Stimulated activated CD4-positive, alpha-beta T cell treated with anti-CD3 and anti-CD28 coated beads, Interleukin-12 subunit alpha, Interleukin-12 subunit beta, amount 100 ng/mL, for 4 hours (primary cell): Measurements from ENCODE around the gene LRRC4B.
"Not testable (repeated sequence)": the region's sequence is repeated elsewhere in the genome, so short reads cannot be mapped to it uniquely, and the experiment has no call there.

Experiments
- DNase-seq: peaks from one replicate; pipeline ENCODE4 v3.0.0-alpha.2; 2020

Gene LRRC4B, protein sequence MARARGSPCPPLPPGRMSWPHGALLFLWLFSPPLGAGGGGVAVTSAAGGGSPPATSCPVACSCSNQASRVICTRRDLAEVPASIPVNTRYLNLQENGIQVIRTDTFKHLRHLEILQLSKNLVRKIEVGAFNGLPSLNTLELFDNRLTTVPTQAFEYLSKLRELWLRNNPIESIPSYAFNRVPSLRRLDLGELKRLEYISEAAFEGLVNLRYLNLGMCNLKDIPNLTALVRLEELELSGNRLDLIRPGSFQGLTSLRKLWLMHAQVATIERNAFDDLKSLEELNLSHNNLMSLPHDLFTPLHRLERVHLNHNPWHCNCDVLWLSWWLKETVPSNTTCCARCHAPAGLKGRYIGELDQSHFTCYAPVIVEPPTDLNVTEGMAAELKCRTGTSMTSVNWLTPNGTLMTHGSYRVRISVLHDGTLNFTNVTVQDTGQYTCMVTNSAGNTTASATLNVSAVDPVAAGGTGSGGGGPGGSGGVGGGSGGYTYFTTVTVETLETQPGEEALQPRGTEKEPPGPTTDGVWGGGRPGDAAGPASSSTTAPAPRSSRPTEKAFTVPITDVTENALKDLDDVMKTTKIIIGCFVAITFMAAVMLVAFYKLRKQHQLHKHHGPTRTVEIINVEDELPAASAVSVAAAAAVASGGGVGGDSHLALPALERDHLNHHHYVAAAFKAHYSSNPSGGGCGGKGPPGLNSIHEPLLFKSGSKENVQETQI

GRCh38 chr19:50567882-50568727 is at the start of gene LRRC4B:
Gene LRRC4B (minus strand): TSS chr19:50568435. CDS start chr19:50548838, 19,597 bp downstream.
- DNase-seq, result no peak

DNA sequence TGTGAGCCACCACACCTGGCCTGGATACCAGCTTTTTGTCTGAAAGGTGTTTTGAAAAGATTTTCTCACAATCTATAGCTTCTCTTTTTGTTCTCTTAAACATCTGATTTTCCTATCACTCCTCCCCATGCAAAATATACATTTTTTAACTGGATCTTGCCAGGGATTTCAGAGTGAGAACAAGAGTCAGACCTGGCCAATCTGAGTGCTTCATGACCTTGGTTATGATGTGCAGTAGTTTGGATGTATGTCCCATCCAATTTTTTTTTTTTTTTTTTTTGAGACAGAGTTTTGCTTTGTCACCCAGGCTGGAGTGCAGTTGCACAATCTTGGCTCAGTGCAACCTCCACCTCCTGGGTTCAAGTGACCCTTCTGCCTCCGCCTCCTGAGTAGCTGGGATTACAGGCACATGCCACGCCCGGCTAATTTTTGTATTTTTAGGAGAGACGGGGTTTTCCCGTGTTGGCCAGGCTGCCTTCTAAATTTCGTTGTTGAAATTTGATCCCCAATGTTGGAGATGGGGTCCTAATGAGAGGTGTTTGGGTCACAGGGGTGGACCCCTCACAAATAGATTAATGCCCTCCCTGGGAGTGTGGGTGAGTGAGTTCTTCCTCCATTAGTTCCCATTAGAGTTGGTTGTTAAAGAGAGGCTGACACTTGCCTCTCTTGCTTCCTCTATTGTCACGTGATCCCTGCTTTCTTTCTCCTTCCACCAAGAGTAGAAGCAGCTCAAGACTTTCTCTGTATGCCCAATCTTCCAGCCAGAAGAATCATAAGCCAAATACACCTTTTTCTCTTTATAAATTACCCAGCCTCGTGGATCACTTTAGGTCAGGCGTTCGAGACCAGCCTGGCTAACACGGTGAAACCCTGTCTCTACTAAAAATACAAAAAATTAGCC is 44.5 kb upstream of the LRRC4B start:
- not testable (repeated sequence) for DNase-seq

DNA sequence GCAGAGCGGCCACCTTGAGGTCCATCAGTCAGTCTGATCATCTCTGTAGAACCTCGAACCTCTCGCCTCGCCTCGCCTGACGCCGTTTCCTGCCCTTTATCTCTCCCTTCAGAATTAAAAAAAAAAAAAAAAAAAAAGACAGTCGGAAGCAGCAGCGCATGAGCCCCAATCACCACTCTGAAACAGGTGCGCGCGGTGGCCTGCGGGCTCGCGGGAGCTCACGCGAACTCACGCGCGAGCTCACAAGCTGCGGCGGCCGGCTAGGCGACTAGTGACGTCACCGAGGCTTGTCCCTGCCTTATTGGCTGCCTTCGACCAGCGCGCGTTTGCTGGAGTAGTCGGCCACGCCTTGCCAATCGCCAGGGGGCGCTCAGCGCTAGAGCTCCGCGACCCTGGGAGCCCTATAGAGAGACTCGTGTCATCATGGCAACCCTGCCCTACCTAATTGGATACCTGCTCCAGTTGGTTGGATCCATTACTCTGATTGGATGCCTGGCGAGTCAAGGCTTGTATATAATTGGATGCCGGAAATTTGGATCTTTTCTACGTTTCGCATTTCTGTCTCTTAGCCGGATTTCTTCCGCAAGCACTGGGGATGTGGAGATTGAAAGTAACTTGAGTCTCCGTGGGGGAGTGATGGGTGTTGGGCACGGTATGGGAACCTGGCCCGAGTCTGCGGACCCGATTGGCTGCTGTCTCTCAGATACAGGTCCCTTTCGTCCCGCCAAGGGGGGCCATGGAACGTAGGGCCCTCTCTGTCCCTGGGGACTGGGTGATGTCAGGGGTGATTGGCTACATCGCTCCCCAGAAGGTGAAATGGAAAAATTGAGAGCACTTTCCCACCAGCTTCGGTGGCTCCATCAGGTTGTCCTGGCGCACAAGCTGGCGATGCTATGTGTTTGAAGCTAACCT is 39.9 kb upstream of the LRRC4B start:
- peak; percentile 74 for DNase-seq

DNA sequence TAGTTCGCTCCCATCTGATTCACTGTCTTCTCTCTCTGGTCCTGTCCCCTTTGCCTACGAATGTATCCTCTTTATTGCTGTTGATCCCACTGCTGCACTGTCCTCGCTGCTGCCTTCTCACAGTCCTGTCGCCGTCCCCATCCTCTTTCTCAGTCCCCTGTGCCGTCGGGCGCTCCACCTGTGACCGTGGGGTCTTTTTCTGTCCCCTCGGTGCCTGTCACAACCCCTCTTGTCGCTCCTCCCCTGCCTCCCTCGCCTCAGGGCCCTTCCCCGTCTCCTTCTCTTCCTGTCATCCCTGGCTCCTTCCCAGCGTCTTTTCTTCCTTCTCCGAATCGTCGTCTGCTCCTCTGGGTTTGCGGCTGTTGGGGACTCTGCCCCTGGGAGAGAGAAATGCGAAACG is 39.2 kb upstream of the LRRC4B start:
- DNase-seq, result no peak

DNA sequence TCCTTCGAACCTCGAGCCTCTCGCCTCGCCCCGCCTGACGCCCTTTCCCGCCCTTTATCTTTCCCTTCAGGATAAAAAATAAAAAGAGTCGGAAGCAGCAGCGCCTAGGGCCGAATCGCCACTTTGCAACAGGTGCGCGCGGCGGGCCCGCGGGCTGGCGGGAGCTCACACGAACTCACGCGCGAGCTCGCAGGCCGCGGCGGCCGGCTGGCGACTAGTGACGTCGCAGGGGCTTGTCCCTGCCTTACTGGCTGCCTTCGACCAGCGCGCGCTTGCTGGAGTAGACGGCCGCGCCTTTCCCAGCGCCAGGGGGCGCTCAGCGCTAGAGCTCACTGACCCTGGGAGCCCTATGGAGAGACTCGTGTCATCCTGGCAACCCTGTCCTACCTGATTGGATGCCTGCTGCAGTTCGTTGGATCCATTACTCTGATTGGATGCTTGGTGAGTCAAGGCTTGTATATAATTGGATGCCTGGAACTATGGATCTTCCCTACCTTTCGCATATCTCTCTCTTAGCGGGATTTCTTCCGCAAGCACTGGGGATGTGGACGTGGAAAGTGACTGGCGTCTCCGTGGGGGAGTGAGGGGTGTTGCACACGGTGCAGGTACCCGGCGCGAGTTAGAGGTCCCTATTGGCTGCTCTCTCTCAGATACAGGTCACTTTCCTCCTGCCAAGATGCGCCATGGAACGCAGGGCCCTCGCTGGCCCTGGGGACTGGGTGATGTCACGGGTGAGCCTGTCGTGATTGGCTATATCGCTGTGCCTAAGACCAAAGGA is 38.0 kb upstream of the LRRC4B start:
- DNase-seq, result not testable (repeated sequence)

DNA sequence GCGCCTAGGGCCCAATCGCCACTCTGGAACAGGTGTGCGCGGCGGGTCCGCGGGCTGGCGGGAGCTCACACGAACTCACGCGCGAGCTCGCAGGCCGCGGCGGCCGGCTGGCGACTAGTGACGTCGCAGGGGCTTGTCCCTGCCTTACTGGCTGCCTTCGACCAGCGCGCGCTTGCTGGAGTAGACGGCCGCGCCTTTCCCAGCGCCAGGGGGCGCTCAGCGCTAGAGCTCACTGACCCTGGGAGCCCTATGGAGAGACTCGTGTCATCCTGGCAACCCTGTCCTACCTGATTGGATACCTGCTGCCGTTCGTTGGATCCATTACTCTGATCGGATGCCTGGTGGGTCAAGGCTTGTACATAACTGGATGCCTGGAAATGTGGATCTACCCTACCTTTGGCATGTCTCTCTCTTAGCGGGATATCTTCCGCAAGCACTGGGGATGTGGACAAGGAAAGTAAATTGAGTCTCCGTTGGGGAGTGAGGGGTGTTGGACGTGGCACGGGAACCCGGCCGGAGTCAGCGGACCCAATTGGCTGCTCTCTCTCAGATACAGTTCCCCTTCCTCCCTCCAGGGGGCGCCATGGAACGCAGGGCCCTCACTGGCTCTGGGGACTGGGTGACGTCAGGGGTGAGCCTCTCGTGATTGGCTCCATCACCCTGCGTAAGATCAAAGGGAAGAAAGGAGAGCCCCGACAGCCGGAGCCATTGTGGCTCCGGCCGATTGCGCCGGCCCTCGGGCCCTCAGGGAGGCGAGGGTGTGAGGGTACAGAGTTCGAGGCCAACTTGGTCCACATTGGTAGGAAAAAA is 36.2 kb upstream of the LRRC4B start:
- DNase-seq, result not testable (repeated sequence)

DNA sequence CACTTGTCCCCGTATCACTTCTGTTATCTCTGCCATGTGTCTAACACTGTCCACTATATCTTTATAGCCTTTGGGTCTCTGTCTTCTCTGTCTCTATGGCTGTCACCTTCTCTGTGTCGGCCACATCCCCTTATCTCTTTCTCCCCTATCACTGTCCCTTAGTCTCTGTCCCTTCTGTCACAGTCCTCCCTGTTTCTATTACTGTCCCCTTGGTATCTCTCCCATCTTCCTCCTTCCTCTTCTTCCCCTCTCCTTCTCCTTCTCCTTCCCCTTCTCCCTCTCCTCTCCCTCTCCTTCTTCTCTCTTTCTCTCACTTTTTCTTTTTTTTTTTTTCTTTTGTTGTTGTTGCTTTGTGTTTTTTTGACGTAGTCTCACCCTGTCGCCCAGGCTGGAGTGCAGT is 34.7 kb upstream of the LRRC4B start:
- no peak for DNase-seq

DNA sequence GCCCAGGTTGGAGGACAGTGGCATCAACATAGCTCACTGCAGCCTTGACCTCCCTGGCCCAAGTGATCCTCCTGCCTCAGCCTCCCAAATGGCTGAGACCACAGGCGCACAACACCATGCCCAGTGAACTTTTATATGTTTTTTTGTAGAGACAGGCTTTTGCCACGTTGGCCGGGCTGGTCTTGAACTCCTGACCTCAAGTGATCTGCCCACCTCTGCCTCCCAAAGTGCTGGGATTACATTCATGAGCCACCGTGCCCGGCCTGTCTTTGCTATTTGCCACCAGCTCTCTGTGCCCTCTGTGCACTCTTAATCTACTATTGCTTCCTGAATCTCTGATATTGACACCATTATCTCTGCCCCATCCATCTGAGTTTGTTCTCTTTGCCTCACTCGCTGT is 34.3 kb upstream of the LRRC4B start:
- DNase-seq, result no peak

DNA sequence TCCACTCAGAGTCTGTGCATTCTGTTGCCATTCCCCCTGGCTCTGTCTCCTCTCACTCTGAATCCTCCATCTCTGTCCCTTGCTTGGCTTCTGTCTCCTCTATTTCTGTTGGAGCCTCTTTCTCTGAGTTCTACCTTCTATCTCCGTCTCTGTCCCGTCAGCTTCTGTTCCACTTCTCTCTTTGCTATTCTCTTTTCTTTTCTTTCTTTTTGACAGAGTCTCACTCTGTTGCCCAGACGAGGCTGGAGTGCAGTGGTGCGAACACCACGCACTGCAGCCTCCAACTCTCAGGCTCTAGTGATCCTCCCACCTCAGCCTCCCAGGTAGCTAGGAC is 33.8 kb upstream of the LRRC4B start:
- DNase-seq, result no peak

DNA sequence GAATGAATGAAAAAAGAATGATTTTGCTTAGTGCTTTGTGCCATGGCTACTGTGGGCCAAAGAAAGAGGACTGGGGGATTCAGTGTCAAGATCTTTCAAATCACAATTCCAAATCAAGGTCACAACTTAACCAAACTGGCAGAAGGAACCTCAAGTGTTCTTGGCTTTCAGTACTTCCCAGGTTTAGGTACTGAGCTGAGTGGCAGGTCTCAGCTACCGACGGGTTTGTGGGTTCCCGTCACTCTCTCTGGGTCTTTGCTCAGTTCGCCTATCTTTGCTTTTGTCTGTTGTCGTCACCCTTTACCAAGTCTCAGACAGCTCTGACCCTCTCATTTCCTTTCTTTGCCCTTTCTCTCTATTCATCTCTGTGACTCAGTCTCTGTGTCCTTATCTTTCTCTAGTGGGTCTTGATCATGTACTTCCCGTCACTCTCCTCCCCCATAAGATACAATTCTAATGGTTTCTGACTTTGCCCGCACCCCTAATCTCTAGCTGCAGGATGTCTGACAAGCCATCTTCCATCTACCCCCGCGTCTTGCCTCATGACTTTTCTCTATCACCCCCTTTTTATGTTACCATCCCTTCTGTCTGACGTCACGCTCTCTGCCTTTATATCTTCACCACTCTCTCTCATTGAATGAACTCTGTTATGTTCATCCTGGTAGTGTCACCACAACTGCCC is 33.3 kb upstream of the LRRC4B start:
- no peak for DNase-seq

DNA sequence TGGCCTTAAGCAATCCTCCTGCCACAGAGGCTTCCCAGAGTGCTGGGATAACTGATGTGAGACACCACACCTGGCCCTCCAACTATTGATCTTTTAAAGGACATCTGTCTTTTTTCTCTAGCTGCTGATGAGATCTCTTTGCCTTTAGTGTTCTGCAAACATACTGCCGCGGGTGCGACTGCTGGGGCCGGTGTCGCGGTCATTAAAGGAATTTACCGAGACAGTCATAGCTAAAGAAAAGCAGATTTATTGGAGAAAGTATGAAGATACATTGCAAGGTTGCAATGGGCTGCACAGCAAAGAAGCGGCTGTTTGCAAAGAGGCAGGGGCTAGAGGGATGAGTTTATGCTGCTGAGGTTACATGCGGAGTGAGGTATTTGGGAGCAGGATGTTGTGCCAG is 31.2 kb upstream of the LRRC4B start:
- no peak for DNase-seq

- no peak for DNase-seq
Observed at GRCh38 chr19:50590191-50590590, 22.0 kb upstream of the LRRC4B start.

- not testable (repeated sequence) for DNase-seq
Observed at GRCh38 chr19:50581795-50582660, 13.8 kb upstream of the LRRC4B start.

DNA sequence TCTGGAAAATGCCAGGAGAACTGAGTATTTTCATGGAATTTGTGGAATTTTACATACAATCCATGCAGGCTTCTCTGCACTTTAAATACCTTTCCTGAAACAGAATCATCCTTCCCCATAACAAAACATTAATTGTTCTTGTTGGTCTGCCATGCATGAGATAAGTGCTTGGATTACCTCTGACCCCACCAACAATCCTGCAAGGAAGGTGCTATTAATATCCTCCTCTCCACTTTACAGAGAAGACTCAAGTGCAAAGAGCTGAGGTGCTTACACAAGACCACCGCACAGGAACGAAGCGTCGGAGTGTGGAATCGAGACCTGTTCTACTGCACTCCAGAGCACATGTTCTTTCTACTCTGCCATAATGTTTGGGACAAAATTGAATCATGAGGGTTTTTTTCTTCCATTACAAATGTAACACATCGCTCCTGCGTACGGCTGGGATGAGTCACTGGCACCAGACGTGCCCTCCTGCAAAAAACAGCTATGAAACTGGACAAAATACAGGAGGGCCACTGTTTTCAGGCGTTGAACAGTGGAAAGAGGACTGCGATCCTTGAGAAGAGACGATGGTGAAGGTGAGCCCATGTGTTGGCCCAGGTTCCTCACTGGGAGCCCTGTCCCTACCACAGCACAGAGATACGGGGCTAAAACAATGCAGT is 12.9 kb upstream of the LRRC4B start:
- no peak for DNase-seq

GRCh38 chr19:50580240-50580639 is 12.0 kb upstream of the LRRC4B start:
- no peak for DNase-seq

- DNase-seq, result not testable (repeated sequence)
Observed at GRCh38 chr19:50576769-50577168, 8.5 kb upstream of the LRRC4B start.

- no peak for DNase-seq
Observed at GRCh38 chr19:50573741-50574461, 5.7 kb upstream of the LRRC4B start.
